HL-60 (cell line): Measurements from ENCODE around the gene RPS3.

Experiments used
- DNase-seq, 2 experiments: peaks; one replicate each; pipeline ENCODE4 v3.0.0-alpha.2; 2010 to 2020; ENCODE audit warnings: low read depth in 1 of 2, low spot score in 1 of 2
- H3K27ac ChIP-seq: fragments of 250-450 bp; sonication (Bioruptor Pico); replicated peaks from 2 replicates; pipeline ENCODE4 v1.5.1; 2020; ENCODE audit warnings: mild to moderate bottlenecking, moderate library complexity
- H3K27me3 ChIP-seq: fragments of 250-450 bp; sonication (Bioruptor Pico); 2 replicates; pipeline ENCODE4 v1.5.1; 2021; ENCODE audit warnings: mild to moderate bottlenecking, moderate library complexity; ENCODE audit not compliant: insufficient read depth, poor library complexity, severe bottlenecking
- H3K4me3 ChIP-seq: replicated peaks from 2 replicates; pipeline ENCODE4 v1.5.1; 2011; ENCODE audit warnings: mild to moderate bottlenecking, control low read depth, low read length; ENCODE audit not compliant: insufficient read depth
- CTCF ChIP-seq: IDR thresholded peaks from one replicate; pipeline ENCODE4 v1.5.1; 2011; ENCODE audit warnings: low read length, control low read depth, inconsistent platforms; ENCODE audit not compliant: insufficient read depth
- GABPA ChIP-seq: IDR thresholded peaks from 2 replicates; pipeline ENCODE4 v1.6.1; 2012; ENCODE audit warnings: low read depth
- POLR2AphosphoS5 ChIP-seq: IDR thresholded peaks from 2 replicates; pipeline ENCODE4 v1.6.1; 2012; ENCODE audit warnings: low read depth
- REST ChIP-seq: IDR thresholded peaks from 2 replicates; pipeline ENCODE4 v1.6.1; 2012; ENCODE audit warnings: low read depth; ENCODE audit not compliant: insufficient replicate concordance
- SPI1 ChIP-seq: IDR thresholded peaks from 2 replicates; pipeline ENCODE4 v1.6.1; 2012; ENCODE audit warnings: low read depth, mild to moderate bottlenecking, borderline replicate concordance

The RPS3 gene

GRCh38 chr11:75442161-75442885 lies 43.0 kb downstream of the RPS3 start:
- Histone ChIP-seq H3K4me3 (no peak overlapping the region), H3K27me3 (peaks cover 12% of the 10 kb centered on the region)
- no peak for TF ChIP-seq REST
- TF ChIP-seq SPI1 = no peak
- TF ChIP-seq CTCF = no peak
- no peak for TF ChIP-seq GABPA
- no peak for TF ChIP-seq POLR2AphosphoS5

GRCh38 chr11:75443043-75443442 lies 43.7 kb downstream of the RPS3 start:
- DNase-seq = no peak
- Histone ChIP-seq H3K27ac (no peak overlapping the region), H3K4me3 (no peak overlapping the region), H3K27me3 (peaks cover 12% of the 10 kb centered on the region)
- no peak for TF ChIP-seq GABPA
- TF ChIP-seq SPI1 = no peak

More at GRCh38 chr11:75442161-75442885, 43.0 kb downstream of the RPS3 start:
- no peak for DNase-seq
- no peak overlapping the region for H3K27ac ChIP-seq

- DNase-seq = peak in 1 of 2 experiments; percentile 52
- H3K27me3 ChIP-seq = peaks cover 2% of the 10 kb centered on the region
- peak; percentile 89 for TF ChIP-seq CTCF
- TF ChIP-seq GABPA = no peak
- no peak for TF ChIP-seq SPI1
- no peak for TF ChIP-seq REST
- no peak overlapping the region for H3K27ac ChIP-seq
- no peak overlapping the region for H3K4me3 ChIP-seq
Measured at GRCh38 chr11:75445315-75445953, 46.1 kb downstream of the RPS3 start.

GRCh38 chr11:75447415-75447814 lies 48.1 kb downstream of the RPS3 start:
- Histone ChIP-seq H3K4me3 (no peak overlapping the region), H3K27me3 (peaks cover 2% of the 10 kb centered on the region), H3K27ac (no peak overlapping the region)
- TF ChIP-seq SPI1 = no peak
- no peak for TF ChIP-seq GABPA
- TF ChIP-seq CTCF = no peak
- TF ChIP-seq REST = no peak
- TF ChIP-seq POLR2AphosphoS5 = no peak
- DNase-seq = no peak
